HepG2 (cell line): ENCODE data around the gene IGFBP5. TPM values are rescaled to one million over a fixed set of nuclear protein-coding genes. Genes with fewer than 3 reads are reported as not detected.

Experiments
- ATAC-seq: fragments of 200-7000 bp; cut with Tn5 transposase; 3 replicates; pipeline ENCODE4 v1.9.1; 2020; ENCODE audit warnings: mild to moderate bottlenecking, moderate library complexity
- Bru-seq: library from RNA; stranded (reverse); fragments of 400-500 nt; gene quantifications from one replicate; lab custom pipeline; 2021; lab: Mats Ljungman, UMichigan
- BruChase-seq, 2 experiments: library from RNA; stranded (reverse); fragments of 400-500 nt; gene quantifications; one replicate each; lab custom pipeline; 2021; lab: Mats Ljungman, UMichigan
- BruUV-seq: library from RNA; stranded (reverse); fragments of 400-500 nt; replicated peaks from 2 replicates; lab custom pipeline; 2021; lab: Mats Ljungman, UMichigan
- CTCF ChIA-PET: fragments of 300-600 bp; formaldehyde crosslinking; extraction: SDS; loops from one replicate; lab custom pipeline; 2021; ENCODE audit warnings: low total read pairs, inconsistent platforms, low intra/inter-chr PET ratio; lab: Yijun Ruan, JAX
- POLR2A ChIA-PET: fragments of 350-600 bp; sonication (Branson Sonifier 250); formaldehyde crosslinking; loops from one replicate; lab custom pipeline; 2020; ENCODE audit warnings: antibody characterized with exemption, inconsistent platforms; lab: Yijun Ruan, JAX
- DNase-seq: peaks from one replicate; pipeline ENCODE4 v3.0.0-alpha.2; 2015; ENCODE audit warnings: low spot score
- FAIRE-seq: peaks from 3 replicates; lab custom pipeline; 2011; peaks lifted over from hg19 to GRCh38; lab: Jason Lieb, UNC
- H2AFZ ChIP-seq: one replicate; pipeline ENCODE4 v1.6.1; 2011; ENCODE audit warnings: low read length, inconsistent platforms
- H3K27ac ChIP-seq: fragments of 300-600 bp; 3 replicates; pipeline ENCODE4 v1.8.0; 2011; ENCODE audit warnings: mixed run types, mild to moderate bottlenecking, mixed read lengths, low read length, inconsistent platforms; ENCODE audit not compliant: insufficient read depth; ENCODE audit errors: extremely low read length
- H3K27me3 ChIP-seq, 2 experiments: fragments of 200-600 bp in 1 of 2; 2 replicates in 1 of 2; 3 replicates in 1 of 2; pipeline versions ENCODE4 v1.6.0 to v1.8.0; 2011; ENCODE audit warnings: low read length in 2 of 2, mild to moderate bottlenecking in 2 of 2, moderate library complexity in 2 of 2, inconsistent platforms in 1 of 2; ENCODE audit not compliant: insufficient read depth in 2 of 2, control insufficient read depth in 1 of 2
- H3K36me3 ChIP-seq, 2 experiments: fragments of 200-600 bp in 1 of 2; replicated peaks in 1 of 2; 2 replicates in 1 of 2; 3 replicates in 1 of 2; pipeline versions ENCODE4 v1.5.1 to v1.8.0; 2011; ENCODE audit warnings: low read length in 2 of 2, inconsistent platforms in 1 of 2; ENCODE audit not compliant: insufficient read depth in 2 of 2, control insufficient read depth in 1 of 2
- H3K4me1 ChIP-seq: 2 replicates; pipeline ENCODE4 v1.5.1; 2012; ENCODE audit warnings: low read length, inconsistent platforms; ENCODE audit not compliant: insufficient read depth
- H3K4me2 ChIP-seq: 2 replicates; pipeline ENCODE4 v1.6.0; 2011; ENCODE audit warnings: low read depth, low read length, inconsistent platforms
- H3K4me3 ChIP-seq, 3 experiments: fragments of 200-600 bp in 1 of 3; sonication (generic), shearing (Covaris generic) in 1 of 3; replicated peaks in 1 of 3; 2 replicates each; pipeline ENCODE4 v1.5.1; 2011 to 2016; ENCODE audit warnings: low read length in 3 of 3, inconsistent platforms in 2 of 3, low read depth in 2 of 3, mild to moderate bottlenecking in 2 of 3, control low read depth in 1 of 3, mixed read lengths in 1 of 3; ENCODE audit not compliant: insufficient read depth in 1 of 3
- H3K79me2 ChIP-seq: one replicate; pipeline ENCODE4 v1.6.1; 2011; ENCODE audit warnings: low read length, inconsistent platforms; ENCODE audit not compliant: insufficient read depth
- H3K9ac ChIP-seq: 2 replicates; pipeline ENCODE4 v1.6.0; 2011; ENCODE audit warnings: mild to moderate bottlenecking, low read depth, low read length, inconsistent platforms; ENCODE audit not compliant: insufficient read depth
- H3K9me3 ChIP-seq: 2 replicates; pipeline ENCODE4 v1.5.1; 2012; ENCODE audit warnings: mild to moderate bottlenecking, low read length
- H4K20me1 ChIP-seq: 2 replicates; pipeline ENCODE4 v1.6.0; 2011; ENCODE audit warnings: inconsistent platforms, mild to moderate bottlenecking, low read length, moderate library complexity; ENCODE audit not compliant: insufficient read depth
- CTCF ChIP-seq: sonication (generic); formaldehyde crosslinking; IDR thresholded peaks from 2 replicates; pipeline ENCODE4 v1.5.0; 2020; ENCODE audit warnings: mild to moderate bottlenecking, missing genetic modification reagents, moderate library complexity
- SCMH1 ChIP-seq: sonication (generic); formaldehyde crosslinking; IDR thresholded peaks from 2 replicates; pipeline ENCODE4 v1.9.0; 2021; ENCODE audit warnings: missing genetic modification reagents, mild to moderate bottlenecking, borderline replicate concordance
- ZNF263 ChIP-seq: sonication (generic); formaldehyde crosslinking; IDR thresholded peaks from 2 replicates; pipeline ENCODE4 v1.4.0; 2020; ENCODE audit warnings: missing genetic modification reagents
- WGBS: methylation state at CpG from one replicate; pipeline ENCODE4 v1.1.6; 2017; ENCODE audit warnings: low lambda C conversion rate; 5-methylcytosine and 5-hydroxymethylcytosine counted together
- in situ Hi-C: cut with HindIII; loops from 2 replicates; pipeline ENCODE4 v1.10.0; 2017; ENCODE audit warnings: low pct_unique_long_range_greater_than_20kb; ENCODE audit not compliant: extremely low pct_ligation_motif_present
- intact Hi-C: fragments of 100-400 bp; cut with micrococcal nuclease; formaldehyde crosslinking; loops from one replicate; pipeline ENCODE4 v1.10.0; 2022; ENCODE audit not compliant: unreplicated experiment
- long read RNA-seq, 2 experiments: library from RNA in 1 of 2; library from polyadenylated mRNA in 1 of 2; stranded (forward) in 1 of 2; unstranded in 1 of 2; transcript quantifications; one replicate each; pipeline ENCODE4 v2.0.0, GENCODE V29; 2019 to 2022
- polyA minus RNA-seq, 3 experiments: library from RNA; depleted of rRNA, polyadenylated mRNA; stranded (reverse); fragments of >200 nt; gene quantifications; 2 replicates each; pipeline ENCODE4 v1.2.3, GENCODE V29; 2011; ENCODE audit warnings: low replicate concordance in 1 of 3
- polyA plus RNA-seq, 8 experiments: library from polyadenylated mRNA; depleted of rRNA in 3 of 8; stranded (reverse) in 7 of 8; unstranded in 1 of 8; fragments of >200 nt; fragmentation: Illumina TruSeq in 4 of 8; extraction: Trizol in 4 of 8; gene quantifications; 2 replicates each; pipeline versions ENCODE4 v1.2.1 to v1.2.3, GENCODE V29; 2011 to 2016; ENCODE audit warnings: low read depth in 4 of 8, missing spikeins in 1 of 8, mixed read lengths in 1 of 8; ENCODE audit not compliant: insufficient read depth in 1 of 8
- total RNA-seq, 5 experiments: library from RNA; depleted of rRNA; stranded (reverse); fragments of >200 nt; fragmentation: Illumina TruSeq; extraction: Trizol; gene quantifications; 2 replicates each; pipeline ENCODE4 v1.2.3, GENCODE V29; 2016; ENCODE audit warnings: low read depth in 1 of 5

Gene IGFBP5
- total RNA-seq (2016; rRNA removed; fragmentation: Illumina TruSeq; extraction: Trizol): not detected in 2 replicates
- total RNA-seq (2016; cell fraction: cytosol; rRNA removed; fragmentation: Illumina TruSeq; extraction: Trizol; ENCODE audit: low read depth): not detected in 2 replicates
- total RNA-seq (2016; cell fraction: insoluble cytoplasmic fraction; rRNA removed; fragmentation: Illumina TruSeq; extraction: Trizol): 0.02 TPM in 1 of 2 replicates, not detected in the other
- total RNA-seq (2016; cell fraction: membrane; rRNA removed; fragmentation: Illumina TruSeq; extraction: Trizol): not detected in 2 replicates
- not detected in 2 replicates for total RNA-seq (2016; cell fraction: nucleus; rRNA removed; fragmentation: Illumina TruSeq; extraction: Trizol)
- polyA plus RNA-seq (2011; rRNA removed): 0.07 and 0.15 TPM in 2 replicates
- polyA plus RNA-seq (2011; cell fraction: cytosol; rRNA removed): 0.05 TPM in 2 replicates
- 0.03 and 0.14 TPM in 2 replicates for polyA plus RNA-seq (2011; cell fraction: nucleus; rRNA removed)
- polyA plus RNA-seq (2012): 0.11 TPM in 1 of 2 replicates, not detected in the other
- polyA plus RNA-seq (2016; cell fraction: cytosol; fragmentation: Illumina TruSeq; extraction: Trizol; ENCODE audit: low read depth): not detected in 2 replicates
- not detected in 2 replicates for polyA plus RNA-seq (2016; cell fraction: insoluble cytoplasmic fraction; fragmentation: Illumina TruSeq; extraction: Trizol; ENCODE audit: low read depth)
- polyA plus RNA-seq (2016; cell fraction: membrane; fragmentation: Illumina TruSeq; extraction: Trizol; ENCODE audit: low read depth): not detected in 2 replicates
- polyA plus RNA-seq (2016; cell fraction: nucleus; fragmentation: Illumina TruSeq; extraction: Trizol; ENCODE audit: insufficient read depth, low read depth): not detected in 2 replicates
- 0.02 TPM in 1 of 2 replicates, not detected in the other for polyA minus RNA-seq (2011; rRNA and poly(A)+ RNA removed; ENCODE audit: low replicate concordance)
- polyA minus RNA-seq (2011; cell fraction: cytosol; rRNA and poly(A)+ RNA removed): not detected in 2 replicates
- under 0.01 TPM in 1 of 2 replicates, not detected in the other for polyA minus RNA-seq (2011; cell fraction: nucleus; rRNA and poly(A)+ RNA removed)
- percentile 21 among the genes with signal in this experiment for Bru-seq, nascent RNA
- percentile 29 among the genes with signal in this experiment for BruChase-seq, experiment 1, labeled RNA remaining after a 6-hour chase
- BruChase-seq, experiment 2, labeled RNA remaining after a 2-hour chase: percentile 27 among the genes with signal in this experiment
- long read RNA-seq, experiment 1: 0 reads
- long read RNA-seq, experiment 2: 0 reads

GRCh38 chr2:216695401-216695821 lies at the start of gene IGFBP5:
IGFBP5 (minus strand) TSS chr2:216695549; CDS start chr2:216694775, 774 bp downstream.
- ATAC-seq: no peak
- no peaks in the 10 kb centered on the region for H3K36me3 ChIP-seq
- H3K79me2 ChIP-seq: no peaks in the 10 kb centered on the region
- no peak within 1 kb of the TSS for H2AFZ ChIP-seq
- in situ Hi-C loops: loop anchor here (5.0 kb wide), 1 partner anchor 817 kb away; no protein-coding TSS in a partner anchor
- H3K9ac ChIP-seq: no peak within 1 kb of the TSS
- POLR2A ChIA-PET: no interaction called here
- no TSS peak for BruUV-seq
- intact Hi-C loops: loop anchor here (5.0 to 10.0 kb wide), 3 partner anchors 82 to 1017 kb away; no protein-coding TSS in a partner anchor
- H3K9me3 ChIP-seq: no peaks in the 10 kb centered on the region
- TF ChIP-seq SCMH1: no peak
- peak; percentile 69 for TF ChIP-seq ZNF263 (CRISPR knock-in tag)
- peak; percentile 16; the same call in 1 of the 2 replicates for TF ChIP-seq CTCF (CRISPR knock-in tag)
- 23% methylated on average over 15 of the region's 16 CpGs for WGBS
- no peak for DNase-seq
- H3K4me2 ChIP-seq: no peak within 1 kb of the TSS
- CTCF ChIA-PET: no interaction called here
- H3K27me3 ChIP-seq: peaks cover 23 to 84% of the 10 kb centered on the region in 2 experiments
- peak within 1 kb of the TSS in 1 of 3 experiments; percentile 13; a peak in 1 of 6 replicates for H3K4me3 ChIP-seq
- H3K4me1 ChIP-seq: no peaks in the 10 kb centered on the region
- H3K27ac ChIP-seq: no peak within 1 kb of the TSS
- FAIRE-seq: no peak
- no peaks in the 10 kb centered on the region for H4K20me1 ChIP-seq
